Measurements from ENCODE around the gene MYO15B.

The MYO15B gene

GRCh38 chr17:75558666-75559530 is 28.7 kb upstream of the MYO15B start:
- DNase-seq (ENCODE audit: low read depth in 1 of 2, low spot score in 1 of 2), result no peak

- no peak for DNase-seq (ENCODE audit: low read depth in 1 of 2, low spot score in 1 of 2)
Measured at GRCh38 chr17:75559958-75560533, 27.6 kb upstream of the MYO15B start.

- DNase-seq (ENCODE audit: low read depth in 1 of 2, low spot score in 1 of 2), result no peak
Measured at GRCh38 chr17:75561927-75562603, 25.5 kb upstream of the MYO15B start.

GRCh38 chr17:75563063-75563758 is 24.4 kb upstream of the MYO15B start:
- no peak for DNase-seq (ENCODE audit: low read depth in 1 of 2, low spot score in 1 of 2)

GRCh38 chr17:75564195-75564594 is 23.4 kb upstream of the MYO15B start:
- no peak for DNase-seq (ENCODE audit: low read depth in 1 of 2, low spot score in 1 of 2)

GRCh38 chr17:75565066-75565465 is 22.5 kb upstream of the MYO15B start:
- DNase-seq (ENCODE audit: low read depth in 1 of 2, low spot score in 1 of 2), result no peak

GRCh38 chr17:75565618-75566017 is 22.0 kb upstream of the MYO15B start:
- no peak for DNase-seq (ENCODE audit: low read depth in 1 of 2, low spot score in 1 of 2)

GRCh38 chr17:75566416-75566815 is 21.2 kb upstream of the MYO15B start:
- no peak for DNase-seq (ENCODE audit: low read depth in 1 of 2, low spot score in 1 of 2)

GRCh38 chr17:75566834-75567233 is 20.8 kb upstream of the MYO15B start:
- DNase-seq (ENCODE audit: low read depth in 1 of 2, low spot score in 1 of 2), result no peak

- DNase-seq (ENCODE audit: low read depth in 1 of 2, low spot score in 1 of 2), result no peak
Measured at GRCh38 chr17:75568412-75569255, 19.0 kb upstream of the MYO15B start.

GRCh38 chr17:75570034-75570676 is 17.4 kb upstream of the MYO15B start:
- DNase-seq (ENCODE audit: low read depth in 1 of 2, low spot score in 1 of 2), result no peak

- no peak for DNase-seq (ENCODE audit: low read depth in 1 of 2, low spot score in 1 of 2)
Measured at GRCh38 chr17:75570772-75571171, 16.8 kb upstream of the MYO15B start.

- DNase-seq (ENCODE audit: low read depth in 1 of 2, low spot score in 1 of 2), result no peak
Measured at GRCh38 chr17:75571197-75571884, 16.3 kb upstream of the MYO15B start.

- DNase-seq (ENCODE audit: low read depth in 1 of 2, low spot score in 1 of 2), result no peak
Measured at GRCh38 chr17:75571885-75572215, 15.8 kb upstream of the MYO15B start.

GRCh38 chr17:75572713-75573539 is 14.7 kb upstream of the MYO15B start:
- no peak for DNase-seq (ENCODE audit: low read depth in 1 of 2, low spot score in 1 of 2)

- no peak for DNase-seq (ENCODE audit: low read depth in 1 of 2, low spot score in 1 of 2)
Measured at GRCh38 chr17:75573540-75573957, 14.1 kb upstream of the MYO15B start.

GRCh38 chr17:75573994-75574393 is 13.6 kb upstream of the MYO15B start:
- no peak for DNase-seq (ENCODE audit: low read depth in 1 of 2, low spot score in 1 of 2)

GRCh38 chr17:75574404-75575036 is 13.1 kb upstream of the MYO15B start:
- no peak for DNase-seq (ENCODE audit: low read depth in 1 of 2, low spot score in 1 of 2)
